Effector CD8-positive, alpha-beta T cell (primary cell): ENCODE measurements around the gene TMEM123.

Experiments
- DNase-seq: peaks from one replicate; lab custom pipeline; 2025; lab: John Stamatoyannopoulos, UW

The TMEM123 gene

GRCh38 chr11:102361086-102362031 is 91.2 kb downstream of the TMEM123 start:
- no peak for DNase-seq

DNA sequence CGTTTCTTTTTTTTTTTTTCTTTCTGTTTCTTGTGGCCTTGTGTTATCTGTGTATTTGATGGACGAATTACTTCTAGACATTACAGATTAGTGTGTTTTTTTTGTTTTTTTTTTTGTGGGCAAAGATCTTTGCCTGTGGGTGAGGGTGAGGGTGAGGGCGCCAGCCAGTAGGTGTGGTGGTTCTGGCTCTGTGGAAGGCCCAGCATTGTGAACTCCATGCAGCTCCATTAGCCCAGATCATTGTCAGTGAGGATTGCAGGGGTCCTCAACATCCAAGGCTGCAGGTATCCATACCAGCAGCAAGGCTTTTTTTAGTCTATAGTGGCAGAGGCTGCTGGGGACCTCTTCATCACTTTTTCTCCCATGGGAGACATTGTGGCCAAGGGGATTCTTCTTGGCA is 91.9 kb downstream of the TMEM123 start:
- DNase-seq: no peak

DNA sequence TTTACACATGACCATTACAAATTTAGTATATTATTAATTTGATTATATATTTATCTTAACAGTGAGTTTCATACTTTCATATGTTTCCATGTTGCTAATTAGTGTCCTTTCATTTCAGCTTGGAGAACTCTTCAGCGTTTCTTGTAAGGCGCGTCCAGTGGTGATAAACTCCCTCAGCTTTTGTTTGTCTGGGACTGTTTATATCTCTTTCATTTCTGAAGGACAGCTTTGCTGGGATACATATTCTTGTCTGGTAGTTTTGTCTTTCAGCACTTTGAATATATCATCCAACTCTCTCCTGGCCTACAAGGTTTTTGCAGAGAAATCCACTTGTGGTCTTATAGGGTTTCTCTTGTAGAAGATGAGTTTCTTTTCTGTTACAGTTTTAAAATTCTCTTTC is 93.2 kb downstream of the TMEM123 start:
- no peak for DNase-seq

- DNase-seq: no peak
Measured at GRCh38 chr11:102357116-102357515, 95.4 kb downstream of the TMEM123 start.

DNA sequence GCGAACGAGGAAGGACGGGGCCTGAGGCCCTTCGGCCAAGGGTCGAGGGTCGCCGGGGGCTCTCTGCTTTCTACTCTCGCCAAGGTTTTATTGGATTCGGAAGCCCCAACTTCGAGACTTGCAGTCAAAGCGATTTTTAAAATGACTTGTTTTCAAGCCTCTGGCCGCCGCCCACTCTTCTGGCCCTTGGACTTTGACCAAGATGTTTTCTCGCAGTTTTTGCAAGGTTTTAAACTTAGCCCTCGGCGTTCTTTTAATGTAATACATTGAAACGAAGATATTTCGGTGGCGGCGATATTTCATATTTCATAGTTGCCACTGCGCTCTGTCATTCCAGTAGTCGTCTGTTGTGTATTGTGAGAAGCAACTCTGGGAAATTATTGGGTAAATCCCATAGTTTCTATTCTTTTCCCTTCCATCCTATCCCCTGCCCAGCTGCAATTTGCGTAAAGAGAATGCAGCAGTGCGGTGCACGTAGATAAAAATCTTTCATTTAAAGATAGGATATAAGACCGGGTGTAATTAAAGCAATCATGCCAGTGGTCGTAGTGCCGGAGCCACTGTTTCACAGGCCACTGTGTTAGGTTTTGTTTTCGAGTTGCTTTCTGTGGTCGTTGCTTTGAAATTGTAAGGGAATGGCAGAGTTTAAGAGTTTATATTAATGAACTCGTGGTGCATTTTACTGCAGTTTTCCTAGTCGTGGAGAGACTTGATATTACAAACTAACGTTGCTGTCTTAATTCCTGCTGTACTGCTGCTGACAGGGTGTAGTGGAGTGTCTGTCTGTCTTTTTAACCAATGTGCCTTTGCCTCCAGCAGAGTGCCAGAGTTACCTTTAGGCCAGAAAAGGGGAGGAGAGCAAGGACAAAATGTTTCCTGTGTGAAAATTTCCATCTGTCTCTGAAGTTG is 104.8 kb downstream of the TMEM123 start:
- no peak for DNase-seq

DNA sequence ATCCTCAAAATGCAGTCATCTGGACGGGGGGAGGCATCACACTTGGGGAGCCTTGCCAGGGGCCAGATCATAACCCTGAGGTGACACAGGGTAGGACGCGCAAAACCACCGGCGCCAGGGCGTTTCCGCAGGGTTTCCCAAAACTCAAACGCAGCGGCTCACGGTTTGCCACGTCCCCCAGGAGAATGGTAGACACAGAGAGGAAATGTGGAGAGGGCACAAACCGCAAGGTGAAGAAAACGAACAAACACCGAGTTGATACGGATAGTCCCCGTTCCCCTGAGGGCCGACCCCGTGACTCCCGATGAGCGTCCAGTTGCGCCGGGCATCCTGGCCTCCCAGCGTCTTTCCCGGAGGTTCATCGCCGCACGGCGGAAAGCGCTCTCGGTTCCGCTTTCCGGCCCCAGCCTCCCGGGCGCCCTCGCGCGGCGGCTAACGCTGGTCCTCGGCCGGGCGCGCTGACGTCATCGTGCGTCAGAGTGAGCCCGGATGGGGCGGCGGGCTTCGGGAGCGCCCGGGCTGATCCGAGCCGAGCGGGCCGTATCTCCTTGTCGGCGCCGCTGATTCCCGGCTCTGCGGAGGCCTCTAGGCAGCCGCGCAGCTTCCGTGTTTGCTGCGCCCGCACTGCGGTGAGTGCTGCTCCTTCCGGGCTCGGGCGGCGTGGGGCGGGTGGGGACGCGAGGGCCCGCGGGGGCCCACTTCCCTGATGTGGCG is 105.7 kb downstream of the TMEM123 start, which contains the start of gene BIRC2:
TSS of gene BIRC2 (plus strand) at position 467 of the 714 bp plus-strand sequence. CDS start 2,641 bp downstream, outside the sequence.
- DNase-seq: peak; percentile 94

- DNase-seq: no peak
Measured at GRCh38 chr11:102346456-102346747, 106.2 kb downstream of the TMEM123 start.
